WTC11 (cell line): ENCODE data around the gene IL17F.

Source experiments
- CTCF ChIP-seq: fragments of 200-600 bp; IDR thresholded peaks from 2 replicates; pipeline ENCODE4 v1.8.0; 2022; ENCODE audit warnings: antibody characterized with exemption
- ELF4 ChIP-seq: sonication (generic); formaldehyde crosslinking; IDR thresholded peaks from 2 replicates; pipeline ENCODE4 v1.8.1; 2022; ENCODE audit warnings: low read depth, mild to moderate bottlenecking, moderate library complexity, missing genetic modification reagents
- PRRX2 ChIP-seq: fragments of 250-450 bp; sonication (Bioruptor Pico); IDR thresholded peaks from 2 replicates; pipeline ENCODE4 v1.8.0; 2021; ENCODE audit warnings: mild to moderate bottlenecking
- STAT6 ChIP-seq: sonication (generic); formaldehyde crosslinking; conservative IDR thresholded peaks from 2 replicates; pipeline ENCODE4 v1.8.1; 2023; ENCODE audit warnings: mild to moderate bottlenecking, low read depth, missing genetic modification reagents, moderate library complexity
- USF2 ChIP-seq: sonication (generic); formaldehyde crosslinking; IDR thresholded peaks from 2 replicates; pipeline ENCODE4 v1.8.1; 2023; ENCODE audit warnings: mild to moderate bottlenecking, missing genetic modification reagents, moderate library complexity

DNA sequence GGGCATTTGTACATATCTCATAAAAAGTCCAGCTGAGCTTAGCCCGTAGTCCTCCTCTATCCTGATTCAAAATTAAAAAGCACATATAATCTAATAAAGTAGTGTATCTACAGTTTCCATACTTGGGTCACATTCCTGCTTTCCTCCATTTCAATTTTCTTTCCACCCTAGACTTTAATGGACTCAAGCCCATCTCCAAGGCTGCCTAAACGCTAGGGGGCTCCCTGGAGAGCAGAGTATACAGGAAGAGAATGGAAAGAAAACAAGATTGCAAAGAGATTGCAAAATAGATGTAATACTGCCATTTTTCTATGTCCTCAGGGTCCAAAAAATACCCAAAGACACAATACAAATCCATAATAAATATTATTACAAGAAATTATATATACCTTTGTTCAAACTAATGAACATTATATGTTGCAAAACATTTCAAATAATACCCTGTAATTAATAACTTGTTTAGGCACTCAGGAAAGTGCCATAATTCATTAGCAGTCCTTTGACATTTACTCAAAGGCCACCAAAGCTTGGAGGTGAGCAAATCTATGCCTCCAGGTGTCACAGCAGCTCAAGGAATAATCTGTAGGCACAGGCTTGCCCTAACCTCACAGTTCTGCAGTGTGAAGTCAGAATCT is 42.6 kb upstream of the IL17F start:
- TF ChIP-seq PRRX2 (CRISPR knock-in tag) (no peak), CTCF (peak; percentile 45; the same call in 1 of the 2 replicates), USF2 (CRISPR knock-in tag) (no peak), STAT6 (CRISPR knock-in tag) (no peak), ELF4 (no peak)
